SU-DHL-6 (cell line): ENCODE data around the gene TM9SF1.

Experiments
- H2AFZ ChIP-seq: fragments of 200-600 bp; sonication (generic); 2 replicates; pipeline ENCODE4 v1.6.1; 2014; ENCODE audit warnings: low read depth, mild to moderate bottlenecking, moderate library complexity, mixed read lengths, antibody characterized with exemption, low read length; ENCODE audit not compliant: severe bottlenecking
- H3F3A ChIP-seq: fragments of 200-600 bp; shearing (Covaris generic); 2 replicates; pipeline ENCODE4 v1.6.0; 2016; ENCODE audit warnings: antibody characterized with exemption, mild to moderate bottlenecking; ENCODE audit not compliant: insufficient read depth
- H3K27ac ChIP-seq: fragments of 200-600 bp; sonication (generic); 2 replicates; pipeline ENCODE4 v1.5.1; 2016; ENCODE audit warnings: low read depth, mild to moderate bottlenecking, low read length, moderate library complexity, mixed read lengths
- H3K27me3 ChIP-seq: fragments of 200-600 bp; sonication (generic), shearing (Covaris generic); 2 replicates; pipeline ENCODE4 v1.6.0; 2014; ENCODE audit warnings: mild to moderate bottlenecking, low read length
- H3K36me3 ChIP-seq: fragments of 200-600 bp; sonication (generic); 2 replicates; pipeline ENCODE4 v1.6.1; 2014; ENCODE audit warnings: mild to moderate bottlenecking, low read length, mixed read lengths
- H3K4me2 ChIP-seq: fragments of 300-600, 200-600 bp; shearing (Covaris generic), sonication (generic); 2 replicates; pipeline ENCODE4 v1.6.0; 2014; ENCODE audit warnings: low read length, low read depth, mild to moderate bottlenecking; ENCODE audit not compliant: poor library complexity, severe bottlenecking
- H3K4me3 ChIP-seq: fragments of 200-600 bp; sonication (generic); 2 replicates; pipeline ENCODE4 v1.5.1; 2014; ENCODE audit warnings: antibody characterized with exemption, low read length, mild to moderate bottlenecking, mixed read lengths; ENCODE audit not compliant: insufficient read depth, poor library complexity, severe bottlenecking
- H3K79me2 ChIP-seq: fragments of 200-600 bp; sonication (generic); 2 replicates; pipeline ENCODE4 v1.6.1; 2014; ENCODE audit warnings: mild to moderate bottlenecking, low read length, moderate library complexity; ENCODE audit not compliant: insufficient read depth
- H3K9ac ChIP-seq: fragments of 200-600 bp; sonication (generic); 2 replicates; pipeline ENCODE4 v1.7.0; 2014; ENCODE audit warnings: mild to moderate bottlenecking, low read length
- H3K9me2 ChIP-seq: fragments of 200-600 bp; sonication (generic); replicated peaks from 2 replicates; pipeline ENCODE4 v1.6.1; 2014; ENCODE audit warnings: low read length; ENCODE audit not compliant: insufficient read depth
- H3K9me3 ChIP-seq: fragments of 200-600 bp; sonication (generic); 2 replicates; pipeline ENCODE4 v1.6.1; 2014; ENCODE audit warnings: low read length, mixed read lengths; ENCODE audit not compliant: insufficient read depth
- H4K20me1 ChIP-seq: fragments of 200-600 bp; sonication (generic); 2 replicates; pipeline ENCODE4 v1.6.1; 2014; ENCODE audit warnings: low read depth, mild to moderate bottlenecking, antibody characterized with exemption, low read length, moderate library complexity, mixed read lengths
- CTCF ChIP-seq: fragments of 200-600 bp; sonication (generic); IDR thresholded peaks from one replicate; pipeline ENCODE4 v1.5.1; 2017; ENCODE audit warnings: antibody characterized with exemption, mild to moderate bottlenecking, low read length, moderate library complexity; ENCODE audit not compliant: insufficient read depth, poor library complexity, severe bottlenecking
- EZH2phosphoT487 ChIP-seq: fragments of 200-600 bp; sonication (generic), shearing (Covaris generic); conservative IDR thresholded peaks from 2 replicates; pipeline ENCODE4 v1.6.1; 2018; ENCODE audit warnings: mild to moderate bottlenecking, antibody characterized with exemption, low read length, moderate library complexity, mixed read lengths

Gene TM9SF1

GRCh38 chr14:24150567-24150966 lies 44.7 kb downstream of the TM9SF1 start:
- Histone ChIP-seq H4K20me1 (no peaks in the 10 kb centered on the region), H3K9me3 (no peaks in the 10 kb centered on the region), H3F3A (0 out of 2 replicates have a peak, but pooled peaks cover 3% of the 10 kb centered on the region), H3K4me3 (no peak overlapping the region), H3K36me3 (no peaks in the 10 kb centered on the region), H3K9me2 (no peaks in the 10 kb centered on the region), H2AFZ (no peak overlapping the region), H3K27me3 (no peaks in the 10 kb centered on the region), H3K9ac (no peak overlapping the region), H3K79me2 (peaks cover 22% of the 10 kb centered on the region), H3K4me2 (no peak overlapping the region), H3K27ac (no peak overlapping the region)
- TF ChIP-seq EZH2phosphoT487, result no peak
- no peak for TF ChIP-seq CTCF

- Histone ChIP-seq H2AFZ (no peak overlapping the region), H3K27me3 (no peaks in the 10 kb centered on the region), H3F3A (0 out of 2 replicates have a peak, but pooled peaks cover 3% of the 10 kb centered on the region), H3K27ac (no peak overlapping the region), H3K9ac (no peak overlapping the region), H3K79me2 (peaks cover 26% of the 10 kb centered on the region), H3K9me3 (no peaks in the 10 kb centered on the region), H3K4me3 (no peak overlapping the region), H3K9me2 (no peaks in the 10 kb centered on the region), H4K20me1 (no peaks in the 10 kb centered on the region), H3K36me3 (no peaks in the 10 kb centered on the region), H3K4me2 (no peak overlapping the region)
- TF ChIP-seq EZH2phosphoT487, result no peak
- no peak for TF ChIP-seq CTCF
Observed at GRCh38 chr14:24150061-24150460, 45.2 kb downstream of the TM9SF1 start.

GRCh38 chr14:24149302-24149969 lies 45.8 kb downstream of the TM9SF1 start:
- no peaks in the 10 kb centered on the region for H4K20me1 ChIP-seq

More at GRCh38 chr14:24149302-24149969, 45.8 kb downstream of the TM9SF1 start:
- Histone ChIP-seq H3K9me3 (no peaks in the 10 kb centered on the region), H3K4me3 (no peak overlapping the region), H3K4me2 (no peak overlapping the region), H3F3A (0 out of 2 replicates have a peak, but pooled peaks cover 6% of the 10 kb centered on the region), H3K9ac (no peak overlapping the region), H3K79me2 (peaks cover 26% of the 10 kb centered on the region), H3K27ac (no peak overlapping the region), H3K27me3 (no peaks in the 10 kb centered on the region), H2AFZ (no peak overlapping the region), H3K36me3 (0 out of 2 replicates have a peak, but pooled peaks cover 3% of the 10 kb centered on the region), H3K9me2 (no peaks in the 10 kb centered on the region)
- TF ChIP-seq CTCF (no peak), EZH2phosphoT487 (no peak)
